A549 (cell line): ENCODE measurements around the gene PPP2R3B.

Experiments used
- CTCF ChIP-seq: fragments of >200 bp; sonication (Bioruptor Twin); formaldehyde crosslinking; IDR thresholded peaks from 3 replicates; pipeline ENCODE4 v1.5.1; 2016
- POLR2A ChIP-seq: IDR thresholded peaks from 2 replicates; pipeline ENCODE4 v1.6.1; 2012; ENCODE audit warnings: mild to moderate bottlenecking, low read length

GRCh38 chrX:314049-314448 lies 72.7 kb downstream of the PPP2R3B start:
- TF ChIP-seq CTCF = no peak
- TF ChIP-seq POLR2A = no peak
